ENCODE data around the gene FGD3.

Gene FGD3

GRCh38 chr9:92954886-92955285, 7.6 kb downstream of the FGD3 start:
- no peak for DNase-seq

GRCh38 chr9:92960561-92961290, 13.4 kb downstream of the FGD3 start:
- DNase-seq, result no peak

- peak; percentile 10 for DNase-seq
These were observed 14.4 kb downstream of the FGD3 start for GRCh38 chr9:92961627-92962302.

- no peak for DNase-seq
These were observed 15.0 kb downstream of the FGD3 start for GRCh38 chr9:92962303-92962649.

- DNase-seq, result no peak
These were observed 15.5 kb downstream of the FGD3 start for GRCh38 chr9:92962846-92963245.

- DNase-seq, result peak; percentile 91
These were observed 16.7 kb downstream of the FGD3 start for GRCh38 chr9:92963831-92964606.

- no peak for DNase-seq
These were observed 17.3 kb downstream of the FGD3 start for GRCh38 chr9:92964607-92965060.

- peak; percentile 87 for DNase-seq
These were observed 17.9 kb downstream of the FGD3 start for GRCh38 chr9:92965061-92965758.

- DNase-seq, result peak; percentile 13
These were observed 18.6 kb downstream of the FGD3 start for GRCh38 chr9:92965759-92966517.

- DNase-seq, result no peak
These were observed 19.1 kb downstream of the FGD3 start for GRCh38 chr9:92966518-92966800.

GRCh38 chr9:92968081-92968480, 20.8 kb downstream of the FGD3 start:
- no peak for DNase-seq

GRCh38 chr9:92969516-92970466, 22.5 kb downstream of the FGD3 start:
- DNase-seq, result no peak

- DNase-seq, result peak; percentile 13
These were observed 23.2 kb downstream of the FGD3 start for GRCh38 chr9:92970467-92970923.

- DNase-seq, result no peak
These were observed 23.8 kb downstream of the FGD3 start for GRCh38 chr9:92971121-92971520.

GRCh38 chr9:92971776-92972175, 24.5 kb downstream of the FGD3 start:
- no peak for DNase-seq

GRCh38 chr9:92973700-92974099, 26.4 kb downstream of the FGD3 start:
- DNase-seq, result no peak

GRCh38 chr9:92974161-92974661, 26.9 kb downstream of the FGD3 start:
- DNase-seq, result no peak

- DNase-seq, result no peak
These were observed 27.7 kb downstream of the FGD3 start for GRCh38 chr9:92974761-92975755.

- no peak for DNase-seq
These were observed 29.1 kb downstream of the FGD3 start for GRCh38 chr9:92976431-92976830.

GRCh38 chr9:92977279-92977678, 30.0 kb downstream of the FGD3 start:
- no peak for DNase-seq
